GM12801 (cell line): Measurements from ENCODE around the gene DET1.

Experiments used
- TF ChIP-seq, protein P1 (sequence below): IDR thresholded peaks from one replicate; pipeline ENCODE4 v1.5.1; 2011; ENCODE audit warnings: control low read depth; ENCODE audit not compliant: insufficient read length; ENCODE audit errors: extremely low read depth

DET1 gene

DNA sequence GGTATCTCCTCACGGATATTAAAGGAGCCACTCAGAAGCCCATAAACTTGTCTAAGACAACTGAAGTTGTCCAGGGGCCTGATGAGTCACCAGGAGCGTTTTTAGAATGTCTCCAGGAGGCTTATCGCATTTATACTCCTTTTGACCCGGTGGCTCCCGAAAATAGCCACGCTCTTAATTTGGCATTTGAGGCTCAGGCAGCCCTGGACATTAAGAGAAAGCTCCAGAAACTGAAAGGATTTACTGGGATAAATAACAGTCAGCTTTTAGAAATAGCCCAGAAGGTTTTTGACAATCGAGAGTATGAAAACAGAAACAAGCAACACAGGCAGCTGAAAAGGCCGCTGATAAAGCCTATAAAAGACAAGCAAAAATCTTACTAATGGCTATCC is 4.1 kb downstream of the DET1 start:
- TF ChIP-seq, protein P1, sequence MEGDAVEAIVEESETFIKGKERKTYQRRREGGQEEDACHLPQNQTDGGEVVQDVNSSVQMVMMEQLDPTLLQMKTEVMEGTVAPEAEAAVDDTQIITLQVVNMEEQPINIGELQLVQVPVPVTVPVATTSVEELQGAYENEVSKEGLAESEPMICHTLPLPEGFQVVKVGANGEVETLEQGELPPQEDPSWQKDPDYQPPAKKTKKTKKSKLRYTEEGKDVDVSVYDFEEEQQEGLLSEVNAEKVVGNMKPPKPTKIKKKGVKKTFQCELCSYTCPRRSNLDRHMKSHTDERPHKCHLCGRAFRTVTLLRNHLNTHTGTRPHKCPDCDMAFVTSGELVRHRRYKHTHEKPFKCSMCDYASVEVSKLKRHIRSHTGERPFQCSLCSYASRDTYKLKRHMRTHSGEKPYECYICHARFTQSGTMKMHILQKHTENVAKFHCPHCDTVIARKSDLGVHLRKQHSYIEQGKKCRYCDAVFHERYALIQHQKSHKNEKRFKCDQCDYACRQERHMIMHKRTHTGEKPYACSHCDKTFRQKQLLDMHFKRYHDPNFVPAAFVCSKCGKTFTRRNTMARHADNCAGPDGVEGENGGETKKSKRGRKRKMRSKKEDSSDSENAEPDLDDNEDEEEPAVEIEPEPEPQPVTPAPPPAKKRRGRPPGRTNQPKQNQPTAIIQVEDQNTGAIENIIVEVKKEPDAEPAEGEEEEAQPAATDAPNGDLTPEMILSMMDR, result no peak

DNA sequence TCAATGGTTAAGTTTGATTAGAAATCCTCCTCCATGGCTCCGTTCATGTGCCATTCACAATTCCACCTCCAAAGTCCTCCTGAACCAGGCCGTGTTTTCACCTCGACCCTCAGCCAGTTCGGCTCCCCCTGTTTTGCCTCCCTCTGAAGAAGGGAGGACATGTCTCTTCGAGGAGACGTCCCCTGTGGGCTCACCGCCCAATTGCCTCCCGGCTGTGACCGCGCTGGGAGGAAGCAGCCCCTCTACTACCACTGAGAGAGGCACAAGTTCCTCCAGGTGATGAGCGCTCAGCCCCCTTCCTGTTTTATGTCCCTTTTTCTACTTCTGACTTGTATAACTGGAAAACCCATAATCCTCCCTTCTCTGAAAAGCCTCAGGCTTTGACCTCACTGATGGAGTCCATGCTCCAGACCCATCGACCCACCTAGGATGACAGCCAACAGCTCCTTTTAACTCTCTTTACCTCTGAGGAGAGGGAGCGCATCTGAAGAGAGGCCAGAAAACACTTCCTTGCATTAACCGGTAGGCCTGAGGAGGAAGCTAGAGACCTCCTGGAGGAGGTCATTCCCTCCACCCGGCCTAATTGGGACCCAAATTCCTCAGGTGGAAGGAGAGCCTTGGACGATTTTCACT is 4.7 kb downstream of the DET1 start:
- TF ChIP-seq, protein P1, result no peak

DNA sequence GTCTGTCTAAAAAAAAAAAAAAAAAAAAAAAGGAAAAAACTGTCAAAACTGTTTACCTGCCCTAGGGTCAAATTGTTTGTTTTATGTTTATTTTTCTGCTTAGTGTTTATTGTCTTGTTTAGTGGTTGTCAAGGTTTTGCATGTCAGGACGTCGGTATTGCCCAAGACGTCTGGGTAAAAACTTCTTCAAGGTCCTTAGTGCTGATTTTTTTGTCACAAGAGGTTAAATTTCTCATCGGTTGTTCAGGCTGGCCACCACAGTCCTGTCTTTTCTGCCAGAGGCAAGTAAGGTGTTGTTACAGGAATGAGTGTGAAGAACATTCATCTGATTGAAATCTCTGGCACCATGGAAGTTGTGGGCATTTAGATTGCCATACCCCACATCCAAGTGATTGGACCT is 7.0 kb downstream of the DET1 start:
- TF ChIP-seq, protein P1, result no peak

DNA sequence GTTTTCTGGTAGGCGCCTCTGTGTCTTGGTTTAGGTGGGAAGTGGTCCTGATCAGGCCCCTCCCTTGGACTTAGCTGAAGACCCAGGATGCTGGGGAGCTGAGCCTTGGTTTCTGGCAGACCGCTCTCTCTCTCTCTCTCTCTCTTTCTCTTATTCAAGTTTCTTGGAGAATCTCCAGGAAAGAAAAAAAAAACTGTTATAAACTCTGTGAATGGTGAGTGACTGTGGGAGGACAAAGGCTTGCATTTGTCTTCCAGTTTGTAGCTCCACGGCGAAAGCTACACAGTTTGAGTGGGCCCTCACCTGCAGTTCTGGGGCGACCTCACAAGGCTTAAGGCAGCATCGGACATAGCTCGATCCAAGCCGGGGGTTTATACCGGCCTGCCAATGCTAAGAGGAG is 7.5 kb downstream of the DET1 start:
- TF ChIP-seq, protein P1, result no peak

DNA sequence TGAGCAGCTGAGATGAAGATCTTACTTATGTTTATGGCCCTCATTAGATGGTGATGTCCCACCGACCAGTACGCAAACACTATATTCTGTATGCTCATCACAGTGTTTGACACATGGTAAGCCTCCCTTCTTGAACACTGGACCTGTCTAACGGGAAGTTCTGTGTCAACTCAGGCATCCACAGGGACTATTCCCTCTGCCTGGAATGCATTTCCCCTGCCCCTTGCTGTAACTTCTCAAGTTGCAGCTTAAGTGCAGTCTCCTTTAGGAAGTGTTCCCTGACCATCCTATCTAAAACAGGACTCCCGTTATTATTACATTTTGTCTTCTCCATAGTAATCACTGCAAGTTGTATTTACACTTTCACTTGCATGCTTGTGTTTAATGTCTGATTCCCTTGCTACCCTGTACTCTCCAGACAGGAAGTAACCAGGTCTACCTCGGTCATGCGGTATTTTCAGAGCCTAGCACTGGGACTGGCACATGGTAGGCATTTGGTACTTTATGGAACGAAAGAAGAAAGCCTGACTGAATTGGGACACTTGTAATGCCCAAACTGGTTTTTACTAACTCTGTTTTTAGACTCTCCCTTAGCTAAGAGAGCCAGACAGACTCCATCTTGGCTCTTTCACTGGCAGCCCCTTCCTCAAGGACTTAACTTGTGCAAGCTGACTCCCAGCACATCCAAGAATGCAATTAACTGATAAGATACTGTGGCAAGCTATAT is 8.7 kb downstream of the DET1 start:
- TF ChIP-seq, protein P1, result no peak

DNA sequence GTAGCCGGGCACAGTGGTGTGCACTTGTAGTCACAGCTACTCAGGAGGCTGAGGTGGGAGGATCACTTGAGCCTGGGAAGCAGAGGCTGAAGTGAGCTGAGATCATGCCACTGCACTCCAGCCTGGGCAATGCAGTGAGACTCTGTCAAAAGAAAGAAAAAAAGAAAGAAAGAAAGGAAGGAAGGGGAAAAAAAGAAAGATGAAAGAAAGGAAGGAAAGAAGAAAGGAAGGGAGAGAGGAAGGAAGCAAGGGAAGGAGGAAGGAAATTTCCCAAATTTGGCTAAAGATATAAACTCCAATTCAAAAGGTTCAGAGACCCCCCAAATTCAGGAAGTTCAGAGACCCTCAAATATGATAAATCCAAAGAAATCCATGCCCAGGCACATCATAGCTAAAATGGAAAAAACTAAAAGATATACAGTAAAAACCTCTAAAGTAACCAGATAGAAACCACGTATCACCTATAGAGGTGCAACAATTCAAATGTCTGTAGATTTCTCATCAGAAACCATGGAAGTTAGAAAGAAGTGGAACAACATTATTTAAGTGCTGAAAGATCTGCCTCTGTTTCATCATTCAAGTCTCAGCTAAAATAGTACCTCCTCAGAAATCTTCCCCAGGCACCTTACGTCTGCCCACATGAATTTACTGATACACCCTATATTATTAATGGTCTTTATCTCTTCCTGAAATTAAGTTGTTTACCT is 10.7 kb downstream of the DET1 start:
- TF ChIP-seq, protein P1, result no peak

DNA sequence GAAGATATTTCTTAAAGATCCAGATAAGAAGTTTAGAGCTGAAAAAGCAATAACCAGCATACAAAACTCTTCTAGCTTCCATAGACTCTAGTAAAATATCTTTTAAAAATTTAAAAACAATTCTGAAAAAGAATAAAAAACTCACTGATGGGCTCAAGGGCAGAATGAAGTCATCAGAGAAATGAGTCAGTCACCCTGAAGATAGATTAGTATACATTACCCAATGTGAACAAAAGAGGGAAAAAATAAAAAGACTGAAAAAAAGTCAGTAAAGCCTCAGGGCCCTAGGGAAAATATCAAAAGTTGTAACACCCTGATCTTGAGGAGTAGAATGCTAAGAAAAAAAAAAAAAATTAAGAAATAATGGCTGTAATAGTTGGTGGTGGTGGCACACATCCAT is 11.4 kb downstream of the DET1 start:
- TF ChIP-seq, protein P1, result no peak
